ENCODE results near the gene SLC44A5.

The SLC44A5 gene

GRCh38 chr1:75449998-75450397 is 160.9 kb downstream of the SLC44A5 start:
- Histone ChIP-seq H3K79me2 (ENCODE audit: insufficient read depth, low read length) (no peaks in the 10 kb centered on the region), H3K9me3 (ENCODE audit: insufficient read depth, low read depth, low read length) (no peaks in the 10 kb centered on the region), H4K20me1 (ENCODE audit: insufficient read depth, low read length, poor library complexity, severe bottlenecking) (no peaks in the 10 kb centered on the region), H2AFZ (ENCODE audit: low read length) (no peak overlapping the region), H3K9ac (ENCODE audit: low read depth, low read length, poor library complexity, severe bottlenecking) (no peak overlapping the region), H3K36me3 (ENCODE audit: insufficient read depth, low read length) (no peaks in the 10 kb centered on the region), H3F3A (ENCODE audit: low read depth) (no peaks in the 10 kb centered on the region), H3K4me1 (ENCODE audit: insufficient read depth, low read length, poor library complexity, severe bottlenecking) (no peaks in the 10 kb centered on the region), H3K9me2 (replicated peaks; ENCODE audit: low read depth, low read length) (no peaks in the 10 kb centered on the region), H3K4me3 (ENCODE audit: low read length, poor library complexity, severe bottlenecking) (no peak overlapping the region), H3K27me3 (ENCODE audit: insufficient read depth, low read length, poor library complexity, severe bottlenecking) (no peaks in the 10 kb centered on the region), H3K4me2 (ENCODE audit: low read depth, low read length, poor library complexity, severe bottlenecking) (no peak overlapping the region)
- no peak for TF ChIP-seq CTCF (conservative IDR thresholded peaks at IDR 0.05; ENCODE audit: low read length)
- TF ChIP-seq EZH2phosphoT487 (IDR thresholded peaks at IDR 0.05; ENCODE audit: borderline replicate concordance): no peak

GRCh38 chr1:75444220-75444619 is 166.7 kb downstream of the SLC44A5 start:
- Histone ChIP-seq H3F3A (ENCODE audit: low read depth) (no peaks in the 10 kb centered on the region), H3K9me2 (replicated peaks; ENCODE audit: low read depth, low read length) (no peaks in the 10 kb centered on the region), H3K4me2 (ENCODE audit: low read depth, low read length, poor library complexity, severe bottlenecking) (no peak overlapping the region), H3K79me2 (ENCODE audit: insufficient read depth, low read length) (no peaks in the 10 kb centered on the region), H3K36me3 (ENCODE audit: insufficient read depth, low read length) (no peaks in the 10 kb centered on the region), H3K4me3 (ENCODE audit: low read length, poor library complexity, severe bottlenecking) (no peak overlapping the region), H3K4me1 (ENCODE audit: insufficient read depth, low read length, poor library complexity, severe bottlenecking) (no peaks in the 10 kb centered on the region), H2AFZ (ENCODE audit: low read length) (no peak overlapping the region), H4K20me1 (ENCODE audit: insufficient read depth, low read length, poor library complexity, severe bottlenecking) (no peaks in the 10 kb centered on the region), H3K9me3 (ENCODE audit: insufficient read depth, low read depth, low read length) (no peaks in the 10 kb centered on the region), H3K9ac (ENCODE audit: low read depth, low read length, poor library complexity, severe bottlenecking) (no peak overlapping the region), H3K27me3 (ENCODE audit: insufficient read depth, low read length, poor library complexity, severe bottlenecking) (no peaks in the 10 kb centered on the region)
- no peak for TF ChIP-seq EZH2phosphoT487 (IDR thresholded peaks at IDR 0.05; ENCODE audit: borderline replicate concordance)
- TF ChIP-seq CTCF (conservative IDR thresholded peaks at IDR 0.05; ENCODE audit: low read length): no peak

GRCh38 chr1:75440274-75440673 is 170.6 kb downstream of the SLC44A5 start:
- no peaks in the 10 kb centered on the region for H3K27me3 ChIP-seq (ENCODE audit: insufficient read depth, low read length, poor library complexity, severe bottlenecking)
- H3F3A ChIP-seq (ENCODE audit: low read depth): no peaks in the 10 kb centered on the region
- no peaks in the 10 kb centered on the region for H4K20me1 ChIP-seq (ENCODE audit: insufficient read depth, low read length, poor library complexity, severe bottlenecking)
- no peak overlapping the region for H3K9ac ChIP-seq (ENCODE audit: low read depth, low read length, poor library complexity, severe bottlenecking)
- no peak overlapping the region for H3K4me3 ChIP-seq (ENCODE audit: low read length, poor library complexity, severe bottlenecking)
- H3K9me2 ChIP-seq (replicated peaks; ENCODE audit: low read depth, low read length): no peaks in the 10 kb centered on the region
- TF ChIP-seq CTCF (conservative IDR thresholded peaks at IDR 0.05; ENCODE audit: low read length): no peak
- no peak for TF ChIP-seq EZH2phosphoT487 (IDR thresholded peaks at IDR 0.05; ENCODE audit: borderline replicate concordance)
- H2AFZ ChIP-seq (ENCODE audit: low read length): no peak overlapping the region
- H3K79me2 ChIP-seq (ENCODE audit: insufficient read depth, low read length): no peaks in the 10 kb centered on the region
- no peaks in the 10 kb centered on the region for H3K36me3 ChIP-seq (ENCODE audit: insufficient read depth, low read length)
- no peak overlapping the region for H3K4me2 ChIP-seq (ENCODE audit: low read depth, low read length, poor library complexity, severe bottlenecking)
- H3K9me3 ChIP-seq (ENCODE audit: insufficient read depth, low read depth, low read length): no peaks in the 10 kb centered on the region
- no peaks in the 10 kb centered on the region for H3K4me1 ChIP-seq (ENCODE audit: insufficient read depth, low read length, poor library complexity, severe bottlenecking)
